Measurements from ENCODE around the gene DNAH8.

GRCh38 chr6:38767560-38767959 lies 52.4 kb downstream of the DNAH8 start:
- TF ChIP-seq CTCF (IDR thresholded peaks at IDR 0.05) (no peak), EP300 (IDR thresholded peaks at IDR 0.05) (no peak), POLR2A (IDR thresholded peaks at IDR 0.05; ENCODE audit: low read depth) (no peak), POLR2AphosphoS5 (IDR thresholded peaks at IDR 0.05) (no peak)

Measured in esophagus muscularis mucosa (tissue), 4 donors.